NCI-H1105 treated with DMSO at 0.1 percent for 48 hours (cell line): ENCODE results near the gene PDE10A.
"Not testable (repeated sequence)": the region's sequence is repeated elsewhere in the genome, so short reads cannot be mapped to it uniquely, and the experiment has no call there.

ENCODE experiments used
- DNase-seq: peaks from one replicate; lab custom pipeline; 2025; lab: John Stamatoyannopoulos, UW

The PDE10A gene

DNA sequence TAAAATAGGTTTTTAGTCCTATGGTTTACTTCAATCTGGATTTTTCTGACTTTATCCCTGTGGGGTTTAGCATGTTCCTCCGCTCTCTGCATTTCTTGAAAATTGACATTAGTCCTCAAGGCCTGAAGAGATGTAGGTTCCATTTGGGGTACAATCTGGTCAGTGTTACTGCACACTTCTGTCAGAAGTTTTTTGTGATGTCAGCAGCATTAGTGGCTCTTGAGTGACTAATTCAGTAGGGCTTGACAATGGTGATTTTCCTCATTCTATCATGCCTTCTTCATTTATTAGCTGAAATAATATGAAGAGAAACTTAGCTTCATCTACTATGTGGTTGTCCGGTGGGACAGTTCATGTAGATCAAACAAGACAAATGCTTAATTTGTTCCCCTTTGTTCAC is 114.6 kb downstream of the PDE10A start:
- no peak for DNase-seq

DNA sequence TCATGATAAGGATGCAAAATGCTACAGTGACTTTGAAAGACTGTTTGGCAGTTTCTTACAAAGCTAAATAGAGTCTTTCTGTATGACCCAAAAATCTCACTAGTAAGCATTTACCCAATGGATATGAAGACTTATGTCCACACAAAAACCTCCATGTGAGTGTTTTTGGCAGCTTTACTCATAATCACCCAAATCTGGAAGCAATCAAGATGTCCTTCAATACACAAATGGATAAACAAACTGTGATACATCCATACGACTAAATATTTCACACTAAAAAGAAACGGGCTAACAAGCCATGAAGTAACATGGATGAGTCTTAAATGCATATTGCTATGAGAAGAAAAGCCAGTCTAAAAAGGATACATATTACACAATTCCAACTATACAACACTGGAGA is 117.2 kb downstream of the PDE10A start:
- no peak for DNase-seq

DNA sequence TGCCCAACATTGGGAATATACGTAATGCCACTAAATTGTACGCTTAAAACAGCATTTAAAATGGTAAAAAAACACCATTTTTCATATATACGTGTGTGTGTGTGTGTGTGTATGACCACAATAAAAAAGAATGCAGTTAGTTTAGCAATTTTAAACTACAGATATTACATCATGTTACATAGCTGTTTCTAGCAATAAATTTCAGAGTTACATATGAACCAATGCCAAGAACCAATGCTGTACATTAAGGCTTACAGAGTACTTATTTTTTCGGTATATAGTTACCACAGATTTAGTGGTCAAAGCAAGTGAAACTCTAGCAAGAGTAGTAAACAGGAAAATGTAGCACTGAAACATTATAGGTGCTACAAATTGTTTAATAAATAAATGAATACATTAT is 119.3 kb downstream of the PDE10A start:
- DNase-seq, result no peak

DNA sequence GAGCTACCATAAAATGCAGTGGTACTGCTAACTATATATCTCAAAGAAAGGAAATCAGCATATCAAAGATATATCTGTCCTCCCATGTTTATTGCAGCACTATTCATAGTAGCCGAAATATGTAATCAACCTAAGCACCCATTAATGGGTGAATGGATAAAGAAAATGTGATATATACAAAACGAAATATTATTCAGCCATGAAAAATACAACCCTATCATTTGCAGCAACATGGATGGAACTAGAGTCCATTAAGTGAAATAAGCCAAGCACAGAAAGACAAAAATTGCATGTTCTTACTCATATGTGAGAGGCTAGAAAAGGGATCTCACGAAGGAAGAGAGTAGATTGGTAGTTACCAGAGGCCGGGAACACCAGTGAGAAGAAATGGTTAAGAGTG is 126.1 kb downstream of the PDE10A start:
- DNase-seq, result no peak

DNA sequence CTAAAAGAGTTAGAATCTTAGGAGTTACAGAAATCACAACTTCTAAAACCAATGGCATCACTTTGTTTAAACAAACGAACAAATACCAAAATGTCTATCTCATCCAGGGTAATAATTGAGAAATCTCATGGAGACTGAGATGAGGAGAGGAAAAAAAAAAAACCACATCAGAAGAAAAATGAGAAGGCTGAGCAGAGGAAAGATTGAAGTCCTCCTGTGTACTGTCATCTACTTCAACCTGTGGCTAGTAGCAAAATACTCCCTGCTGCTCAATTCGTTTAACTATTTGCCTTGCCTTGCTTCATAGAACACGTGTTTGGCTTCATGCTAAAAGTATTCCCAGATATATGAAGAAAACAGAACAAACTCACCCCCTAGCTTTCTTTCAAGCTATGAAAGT is 143.7 kb downstream of the PDE10A start:
- no peak for DNase-seq

DNA sequence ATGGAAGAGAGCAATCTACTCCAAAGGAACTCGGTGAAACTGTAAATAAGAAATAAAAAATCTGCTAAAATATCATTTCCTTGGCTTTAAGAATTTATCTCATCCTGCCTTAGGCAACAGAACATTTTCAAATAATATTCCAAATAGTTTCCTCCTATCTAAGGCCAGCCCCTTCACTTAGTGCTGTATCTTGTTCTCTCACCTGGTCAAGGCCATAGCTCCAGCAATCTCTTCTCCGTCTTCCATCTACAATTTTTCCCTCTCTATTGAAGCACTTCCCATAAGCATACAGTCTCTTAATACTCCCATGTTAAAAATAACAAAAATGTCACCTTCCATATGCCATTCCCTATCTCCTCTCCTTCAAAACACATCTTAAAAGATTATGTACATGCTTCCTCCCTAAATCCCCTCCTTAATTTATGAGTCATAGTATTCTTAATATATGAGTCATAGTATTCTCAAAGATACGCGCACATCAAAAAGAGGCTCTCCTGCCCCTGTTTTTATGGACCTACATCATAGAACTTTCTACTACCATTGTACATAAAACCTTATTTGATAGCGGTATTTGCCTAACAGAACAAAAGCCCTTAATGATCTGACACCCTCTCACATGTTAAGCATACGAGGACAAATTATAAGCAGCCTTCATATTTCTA is 146.9 kb downstream of the PDE10A start:
- no peak for DNase-seq

DNA sequence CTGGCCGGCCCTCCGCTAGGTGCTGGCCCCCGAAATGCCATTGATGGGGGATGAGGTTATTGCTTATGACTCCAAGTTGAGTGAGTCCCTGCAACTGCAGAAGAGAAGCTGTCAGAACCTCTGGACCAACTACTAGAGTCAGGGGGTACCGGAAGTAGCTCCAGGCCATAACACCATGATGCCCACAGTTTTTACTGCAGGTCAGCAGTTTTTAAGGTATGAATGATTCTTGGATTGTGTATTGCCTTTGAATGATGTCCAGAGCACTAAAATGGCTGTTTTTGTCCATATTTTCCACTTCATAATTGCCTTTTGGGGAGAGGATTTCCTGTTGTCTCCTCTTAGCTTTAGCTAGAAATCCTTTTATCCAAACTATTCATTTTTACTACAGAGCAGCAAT is 148.4 kb downstream of the PDE10A start:
- no peak for DNase-seq

DNA sequence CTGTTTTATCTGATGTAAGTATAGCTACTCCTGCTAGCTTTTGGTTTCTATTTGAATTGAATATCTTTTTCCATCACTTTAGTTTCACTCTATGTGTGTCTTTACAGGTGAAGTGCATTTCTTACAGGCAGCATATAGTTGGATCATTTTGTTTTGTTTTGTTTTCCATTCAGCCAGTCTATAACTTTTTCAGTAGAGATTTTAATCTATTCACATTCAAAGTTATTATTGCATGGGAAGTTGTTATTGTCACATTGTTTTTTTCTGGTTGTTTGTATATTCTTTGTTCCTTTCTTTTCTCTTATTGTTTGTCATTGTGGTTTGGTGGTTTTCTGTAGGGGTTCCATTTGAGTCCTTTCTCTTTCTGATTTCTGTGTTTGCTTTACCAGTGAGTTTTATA is 151.2 kb downstream of the PDE10A start:
- DNase-seq, result no peak

DNA sequence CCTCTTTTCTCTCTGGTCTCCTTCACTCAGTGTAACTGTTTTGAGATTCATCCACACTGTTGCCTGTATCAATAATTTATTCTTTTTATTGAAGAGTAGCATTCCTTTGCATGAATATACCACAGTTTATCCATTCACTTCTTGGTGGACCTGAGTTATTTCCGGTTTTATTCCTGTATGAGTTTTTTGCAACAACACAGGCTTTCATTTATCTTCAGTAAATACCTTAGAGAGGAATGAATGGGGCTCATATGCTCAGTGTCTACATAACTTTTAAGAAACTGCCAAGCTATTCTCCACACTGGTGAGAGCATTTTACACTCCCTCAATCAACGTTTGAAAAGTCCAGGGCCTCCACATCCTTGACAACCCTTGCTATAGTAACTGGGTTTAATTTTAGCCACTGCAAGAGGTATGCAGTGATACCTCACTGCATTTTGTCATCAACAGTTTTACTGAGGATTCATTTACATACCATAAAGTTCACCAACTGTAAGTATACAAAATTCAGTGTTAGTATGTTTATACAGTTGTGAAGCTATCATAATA is 154.6 kb downstream of the PDE10A start:
- no peak for DNase-seq

DNA sequence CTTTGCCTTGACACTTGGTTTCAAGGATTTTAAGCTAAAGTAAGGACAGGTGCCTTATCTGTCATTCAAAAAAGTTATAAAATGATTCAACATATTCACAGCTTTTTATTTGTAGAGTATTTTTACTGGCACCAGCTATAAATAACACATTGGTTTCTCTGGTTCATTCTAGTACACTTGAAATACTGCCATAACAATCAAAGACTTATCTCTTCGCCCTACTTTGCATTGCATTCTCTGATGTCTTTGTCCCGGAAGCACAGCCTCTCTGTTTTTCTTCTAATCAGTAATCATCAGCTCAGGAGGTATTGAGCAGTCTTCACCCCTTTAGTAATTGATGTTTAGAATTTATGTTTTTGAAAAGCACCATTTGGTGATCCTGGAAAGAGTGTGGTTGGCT is 156.4 kb downstream of the PDE10A start:
- no peak for DNase-seq

DNA sequence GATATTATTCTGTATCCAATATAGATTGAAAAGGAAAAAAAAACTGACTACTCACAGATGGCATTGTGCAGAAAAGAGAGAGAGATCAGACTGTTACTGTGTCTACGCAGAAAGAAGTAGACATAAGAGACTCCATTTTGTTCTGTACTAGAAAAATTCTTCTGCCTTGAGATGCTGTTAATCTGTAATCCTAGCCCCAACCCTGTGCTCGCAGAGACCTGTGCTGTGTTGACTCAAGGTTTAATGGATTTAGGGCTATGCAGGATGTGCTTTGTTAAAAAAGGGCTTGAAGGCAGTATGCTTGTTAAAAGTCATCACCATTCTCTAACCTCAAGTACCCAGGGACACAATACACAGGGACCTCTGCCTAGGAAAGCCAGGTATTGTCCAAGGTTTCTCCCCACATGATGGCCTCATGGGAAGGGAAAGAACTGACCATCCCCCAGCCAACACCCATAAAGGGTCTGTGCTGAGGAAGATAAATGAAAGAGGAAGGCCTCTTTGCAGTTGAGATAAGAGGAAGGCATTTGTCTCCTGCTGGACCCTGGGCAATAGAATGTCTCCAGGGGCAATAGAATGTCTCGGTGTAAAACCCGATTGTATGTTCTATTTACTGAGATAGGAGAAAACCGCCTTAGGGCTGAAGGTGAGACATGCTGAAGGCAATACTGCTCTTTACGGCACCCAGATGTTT is 162.7 kb downstream of the PDE10A start:
- DNase-seq, result not testable (repeated sequence)

DNA sequence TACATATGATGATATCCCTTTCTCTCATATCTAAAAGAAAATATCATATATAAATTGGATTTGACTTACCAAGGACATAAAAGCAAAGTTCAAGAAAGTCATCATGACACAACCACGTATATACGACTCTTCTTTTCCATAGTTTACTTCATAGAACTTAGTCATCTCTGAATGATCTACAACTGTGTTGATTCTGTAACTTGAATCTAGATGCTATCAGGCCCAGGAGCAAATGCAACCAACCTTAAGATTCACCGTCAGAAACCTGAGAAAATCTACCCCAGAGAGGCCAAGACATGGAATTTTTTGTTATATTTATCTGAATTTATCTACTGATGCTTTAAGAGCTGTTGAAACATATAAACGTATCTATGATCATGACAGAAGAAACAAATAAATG is 165.6 kb downstream of the PDE10A start:
- no peak for DNase-seq

DNA sequence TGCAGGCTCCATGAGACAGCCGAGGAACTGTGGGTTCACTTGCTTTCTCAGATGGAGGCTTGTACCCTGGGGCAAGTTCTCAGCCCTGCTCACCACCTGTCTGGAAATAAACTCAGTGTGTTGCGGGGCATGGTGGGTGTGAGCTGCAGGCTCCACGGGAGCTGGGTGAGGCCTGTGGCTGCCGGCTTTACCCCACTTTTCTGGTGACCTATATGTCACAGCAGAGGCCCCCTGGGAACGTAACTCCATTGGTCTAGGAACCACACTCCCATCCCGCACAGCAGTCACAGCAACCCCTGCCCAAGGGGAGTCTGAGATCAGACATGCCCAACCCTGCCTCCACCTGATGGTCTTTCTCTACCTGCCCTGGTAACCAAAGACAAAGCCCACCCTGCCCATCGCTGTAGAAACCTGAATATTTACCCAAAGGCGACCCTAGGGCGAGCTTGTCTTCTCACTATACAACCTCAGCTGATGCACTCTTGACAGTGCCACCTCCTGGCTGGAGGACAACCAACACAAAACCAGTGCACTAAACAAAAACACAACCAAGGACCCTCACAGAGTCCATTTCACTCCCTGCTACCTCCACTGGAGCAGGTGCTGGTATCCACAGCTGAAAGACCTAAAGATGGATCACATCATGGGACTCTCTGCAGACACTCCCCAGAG is 174.3 kb downstream of the PDE10A start:
- no peak for DNase-seq

DNA sequence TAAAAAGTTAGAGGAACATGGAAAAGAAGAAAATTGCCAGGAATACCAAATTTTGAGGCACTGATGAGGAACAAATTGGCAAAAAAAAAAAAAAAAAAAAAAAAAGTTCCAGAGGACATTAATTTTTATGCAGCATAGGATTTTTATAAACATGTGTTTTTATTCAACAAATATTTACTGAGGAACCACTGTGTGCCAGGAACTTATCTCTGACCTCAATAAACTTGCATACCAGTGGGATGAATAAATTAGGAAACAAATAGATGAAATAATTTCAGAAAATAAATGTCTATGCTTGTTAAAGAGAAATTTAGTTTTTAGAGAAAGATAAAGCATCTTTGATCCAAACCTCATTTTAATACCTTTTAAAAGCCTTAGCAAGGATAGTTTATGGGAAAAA is 175.1 kb downstream of the PDE10A start:
- no peak for DNase-seq

DNA sequence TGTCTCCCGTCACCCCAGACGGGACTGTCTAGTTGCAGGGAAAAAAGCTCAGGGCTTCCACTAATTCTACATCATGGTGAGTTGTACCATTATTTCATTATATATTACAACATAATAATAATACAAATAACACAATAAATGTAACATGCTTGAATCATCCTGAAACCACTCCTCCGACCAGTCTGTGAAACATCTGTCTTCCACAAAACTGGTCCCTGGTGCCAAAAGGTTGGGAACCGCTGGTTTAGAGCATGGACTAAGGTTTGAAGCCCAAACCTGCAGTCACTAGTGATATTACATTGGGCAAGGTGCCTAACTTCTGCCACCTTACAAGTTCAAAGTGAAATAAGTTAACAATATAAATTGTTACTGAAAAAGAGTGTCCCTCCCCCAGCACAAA is 175.7 kb downstream of the PDE10A start:
- DNase-seq, result no peak

DNA sequence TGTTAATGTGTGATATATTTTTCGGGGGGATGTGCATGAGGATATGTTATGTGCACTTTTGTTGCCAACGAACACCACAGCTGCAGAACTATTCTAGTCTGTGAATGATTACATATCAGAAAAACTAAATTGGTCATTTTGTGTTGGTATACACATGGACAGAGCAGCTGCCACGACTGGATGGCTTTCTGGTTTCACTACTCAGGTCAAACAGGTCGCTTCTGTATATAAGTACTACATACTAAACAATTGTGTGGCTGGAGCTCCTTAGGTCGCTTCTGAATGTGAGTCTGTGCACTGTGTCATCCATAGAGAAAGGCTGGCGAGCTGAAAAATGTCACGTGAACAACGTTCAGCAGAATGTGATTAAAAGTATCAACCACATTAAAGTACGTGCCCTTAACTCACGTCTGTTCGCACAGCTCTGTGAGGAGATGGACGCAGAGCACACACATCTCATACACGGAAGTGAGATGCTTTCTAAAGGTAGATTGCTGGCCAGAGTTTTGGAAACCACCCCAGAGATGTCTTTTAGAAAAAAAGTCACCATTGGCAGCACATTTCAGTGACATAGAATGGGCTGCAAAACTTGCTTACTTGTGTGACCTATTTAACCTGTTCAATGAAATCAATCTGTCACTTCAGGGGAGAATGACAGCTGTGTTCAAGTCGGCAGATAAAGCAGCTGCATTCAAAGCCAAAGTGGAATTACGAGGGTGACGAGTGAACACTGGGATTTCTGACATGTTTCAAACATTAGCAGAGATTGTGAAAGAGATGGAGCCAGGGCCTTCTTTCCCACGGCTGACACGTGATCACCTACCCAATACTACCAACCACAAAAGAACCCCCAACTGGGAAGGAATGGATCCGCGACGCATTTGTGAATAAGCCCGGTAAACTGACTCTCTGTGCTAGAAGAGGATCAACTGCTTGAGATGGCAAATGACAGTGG is 176.6 kb downstream of the PDE10A start:
- no peak for DNase-seq

DNA sequence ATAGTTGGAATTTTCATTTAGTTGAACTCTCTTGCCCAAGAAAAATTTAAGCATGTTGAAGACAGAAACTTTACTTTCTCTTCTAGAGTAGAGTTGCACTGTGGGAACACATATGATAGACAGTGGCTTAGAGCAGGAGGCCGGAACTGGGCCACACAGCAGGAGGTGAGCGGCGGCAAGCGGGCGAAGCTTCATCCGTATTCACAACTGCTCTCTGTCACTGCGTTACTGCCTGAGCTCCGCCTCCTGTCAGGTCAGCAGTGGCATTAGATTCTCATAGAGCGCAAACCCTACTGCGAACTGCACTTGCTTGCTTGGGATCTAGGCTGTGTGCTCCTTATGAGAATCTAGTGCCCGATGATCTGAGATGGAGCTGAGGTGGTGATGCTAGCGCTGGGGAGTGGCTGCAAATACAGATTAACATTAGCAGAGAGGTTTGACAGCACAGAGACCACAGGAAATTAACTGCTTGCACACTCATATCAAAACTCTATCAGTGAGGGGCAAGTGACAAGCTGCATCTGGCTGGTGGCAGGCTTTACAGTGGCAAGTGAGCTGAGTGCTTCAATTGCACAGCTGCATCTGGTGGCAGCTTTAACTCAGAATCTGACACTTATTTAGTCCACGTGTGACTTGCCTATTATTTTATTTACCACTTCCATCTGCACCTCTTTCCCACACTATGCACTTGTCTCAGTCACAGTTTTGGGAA is 178.7 kb downstream of the PDE10A start:
- no peak for DNase-seq

DNA sequence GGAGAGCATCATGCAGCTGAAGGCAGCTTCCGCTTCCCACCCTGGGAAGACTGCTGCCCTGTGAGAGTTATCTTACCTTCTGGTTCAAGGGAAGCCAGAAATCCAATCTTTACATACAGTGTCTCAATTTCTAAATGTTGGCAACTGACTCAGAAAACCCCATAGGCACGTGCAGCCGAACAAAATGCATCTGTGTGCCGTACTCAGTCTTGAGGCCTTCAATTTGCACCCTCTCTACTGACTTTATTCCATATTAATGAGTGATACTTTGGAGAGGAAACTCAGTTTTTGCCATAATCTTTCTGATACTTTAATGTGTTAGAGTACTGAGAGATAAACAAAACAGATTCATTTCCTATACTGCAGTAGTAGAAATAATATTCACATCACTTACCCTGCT is 181.1 kb downstream of the PDE10A start:
- no peak for DNase-seq

DNA sequence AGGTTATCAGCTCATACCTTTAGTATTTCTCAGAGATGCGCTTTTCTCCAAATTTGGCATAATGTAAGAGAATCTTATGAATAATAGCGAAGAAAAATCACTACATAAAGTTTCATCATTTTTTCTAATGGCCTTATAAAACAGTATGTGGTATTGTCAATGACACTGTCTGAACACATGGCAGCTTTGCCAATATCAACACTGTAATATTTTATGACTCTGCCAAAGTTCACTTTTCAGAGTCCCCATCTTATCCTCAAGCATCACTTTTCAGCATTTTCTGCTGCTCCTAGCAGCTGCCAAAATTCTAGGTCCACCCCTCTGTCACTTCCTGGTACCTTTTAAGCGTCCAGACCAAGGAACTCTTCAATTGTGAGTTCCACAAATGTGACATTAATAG is 182.1 kb downstream of the PDE10A start:
- DNase-seq, result no peak

DNA sequence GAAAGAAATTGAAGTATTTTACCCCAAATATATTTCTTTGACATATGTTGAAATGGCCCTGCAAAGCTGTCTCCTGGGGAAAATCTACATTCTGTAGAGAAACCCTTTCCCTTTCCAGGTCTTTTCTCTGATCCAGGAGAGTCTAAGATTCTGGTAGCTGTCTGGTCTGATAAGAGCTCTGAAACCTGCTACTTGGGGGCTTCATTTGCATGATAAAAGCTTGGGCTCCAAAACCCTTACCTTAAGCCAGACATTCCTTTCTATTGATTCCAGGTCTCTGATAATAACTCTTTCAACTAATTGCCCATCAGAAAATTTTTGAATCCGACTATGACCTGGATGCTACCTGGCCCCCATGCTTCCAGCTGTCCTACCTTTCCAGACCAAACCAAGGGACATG is 184.5 kb downstream of the PDE10A start:
- DNase-seq, result no peak

DNA sequence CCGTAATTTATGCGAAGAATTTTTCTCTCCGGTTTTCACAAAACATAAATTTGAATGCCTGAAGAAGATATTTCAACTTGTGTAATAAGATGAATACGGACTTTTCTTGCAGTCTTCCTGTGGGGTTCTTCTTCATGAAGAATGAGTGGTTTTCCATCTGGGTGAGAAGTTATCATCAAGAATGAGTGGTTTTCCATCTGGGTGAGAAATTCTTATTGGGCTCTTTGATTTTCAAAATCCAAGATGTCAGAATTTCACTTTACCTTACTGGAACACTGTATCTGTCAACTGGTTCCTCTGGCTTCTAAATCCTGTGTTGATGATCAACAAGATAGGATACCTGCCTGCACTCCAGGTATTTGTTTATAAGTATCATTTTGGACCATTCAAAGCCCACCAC is 193.6 kb downstream of the PDE10A start:
- DNase-seq, result no peak
